Diencephalon (tissue), 1 donor: Measurements from ENCODE around the gene NDUFS5. TPM values are rescaled to one million over a fixed set of nuclear protein-coding genes. Genes with fewer than 3 reads are reported as not detected.

Experiments
- total RNA-seq: library from RNA; depleted of rRNA; stranded (reverse); fragments of >200 nt; gene quantifications from one replicate; pipeline ENCODE4 v1.2.3, GENCODE V29; 2014

Gene NDUFS5
- total RNA-seq: 296 TPM

GRCh38 chr1:39026051-39026865, at the start of gene NDUFS5:
Gene NDUFS5 (plus strand): TSS chr1:39026350. CDS start chr1:39028725, 2,375 bp downstream.

DNA sequence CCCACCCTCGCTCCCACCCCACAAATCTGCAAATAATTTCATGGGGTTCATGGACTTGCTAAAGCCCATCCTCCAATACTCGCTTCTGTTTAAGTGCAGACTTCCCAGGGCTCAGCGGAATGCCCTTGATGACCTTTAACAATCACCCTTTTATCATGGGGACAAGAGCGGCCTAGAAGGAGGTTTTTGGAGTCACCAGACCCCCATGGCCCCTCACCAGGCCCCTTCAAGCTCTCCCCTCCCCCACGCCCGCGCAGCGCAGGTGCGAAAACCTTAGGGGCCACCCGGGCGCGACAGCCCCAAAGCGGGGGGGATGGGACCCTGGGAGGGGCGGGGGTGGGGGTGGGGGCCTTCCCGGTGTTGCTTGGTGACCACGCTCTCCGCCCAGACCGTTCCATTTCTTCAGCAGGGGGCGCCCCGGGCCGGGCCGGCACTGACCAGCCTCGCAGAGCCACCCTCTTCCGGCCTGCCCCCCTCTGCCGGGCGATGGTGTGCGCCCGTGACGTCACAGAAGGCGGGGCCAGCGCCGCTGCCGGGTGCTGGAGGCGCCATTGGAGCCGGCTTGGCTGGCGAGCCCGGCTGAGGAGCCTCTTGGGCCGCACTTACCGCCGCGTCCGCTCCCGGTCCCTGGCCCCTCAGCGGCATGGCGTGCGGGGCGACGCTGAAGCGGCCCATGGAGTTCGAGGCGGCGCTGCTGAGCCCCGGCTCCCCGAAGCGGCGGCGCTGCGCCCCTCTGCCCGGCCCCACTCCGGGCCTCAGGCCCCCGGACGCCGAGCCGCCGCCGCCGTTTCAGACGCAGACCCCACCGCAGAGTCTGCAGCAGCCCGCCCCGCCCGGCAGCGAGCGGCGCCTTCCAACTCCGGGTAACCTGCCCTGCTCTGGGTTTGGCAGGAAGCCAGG, 35.2 kb upstream of the NDUFS5 start, which contains the start of gene AKIRIN1:
Gene AKIRIN1, plus strand, starts transcription at position 539 of the 900 bp plus-strand sequence. Its CDS starts 105 bp downstream, at position 644.

Other genes starting within 250 kb of the NDUFS5 start
- 27.9 TPM for gene RRAGC, start 166.6 kb upstream of the NDUFS5 start, total RNA-seq
- 4.4 TPM for gene MYCBP, start 153.0 kb upstream of the NDUFS5 start, total RNA-seq
- gene GJA9, start 144.8 kb upstream of the NDUFS5 start, total RNA-seq: not detected
- 0.46 TPM for gene RHBDL2, start 84.5 kb upstream of the NDUFS5 start, total RNA-seq
- gene AKIRIN1, start 35.1 kb upstream of the NDUFS5 start, total RNA-seq: 82.6 TPM
- 393 TPM for gene MACF1, start 178.3 kb downstream of the NDUFS5 start, total RNA-seq